ES-I3 (cell line): ENCODE data around the gene LSMEM2.
"Not testable (repeated sequence)": the region's sequence is repeated elsewhere in the genome, so short reads cannot be mapped to it uniquely, and the experiment has no call there.

Experiments used
- H3K36me3 ChIP-seq: 2 replicates; pipeline ENCODE4 v1.6.1; 2013; ENCODE audit warnings: mild to moderate bottlenecking, low read length, control low read depth, moderate library complexity; ENCODE audit not compliant: insufficient read depth
- H3K4me1 ChIP-seq: 2 replicates; pipeline ENCODE4 v1.6.1; 2013; ENCODE audit warnings: mild to moderate bottlenecking, control low read depth, low read length; ENCODE audit not compliant: insufficient read depth
- H3K9ac ChIP-seq: 2 replicates; pipeline ENCODE4 v1.6.1; 2013; ENCODE audit warnings: low read depth, mild to moderate bottlenecking, low read length, moderate library complexity
- H3K9me3 ChIP-seq: 2 replicates; pipeline ENCODE4 v1.6.1; 2013; ENCODE audit warnings: mild to moderate bottlenecking, low read length, moderate library complexity; ENCODE audit not compliant: control insufficient read depth, insufficient read depth

Gene LSMEM2

DNA sequence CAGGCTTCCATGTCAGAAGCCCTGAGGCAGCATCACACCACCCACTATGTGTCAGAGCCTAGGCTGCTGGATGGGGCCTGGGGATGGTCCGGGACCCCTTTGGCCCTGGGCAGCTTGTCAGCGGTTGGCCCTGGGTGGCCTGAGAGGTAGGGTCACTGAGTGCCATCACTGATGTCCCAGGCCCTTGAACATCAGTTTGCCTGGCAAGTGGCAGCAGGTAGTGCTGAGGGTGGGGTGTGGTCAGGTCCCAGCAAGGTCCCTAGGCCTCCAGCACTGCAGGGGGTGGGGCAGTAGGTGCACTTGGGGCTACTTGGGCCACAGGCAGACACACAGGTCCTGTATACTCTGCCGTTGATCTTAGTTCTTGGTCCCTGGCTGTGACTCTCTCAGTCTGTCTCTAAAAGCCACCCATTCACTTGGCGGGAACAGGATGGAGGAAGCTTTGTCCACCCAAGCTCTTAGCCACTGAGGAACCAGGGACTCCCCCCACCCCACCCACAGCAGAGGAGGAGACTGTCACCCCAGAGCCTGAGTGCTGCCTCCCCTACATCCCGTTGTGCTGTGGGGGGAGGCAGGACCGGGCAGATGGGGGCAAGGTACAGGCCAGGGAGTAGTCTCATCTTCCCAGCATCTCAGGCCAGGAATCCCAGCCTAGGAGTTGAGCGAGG, 37.0 kb upstream of the LSMEM2 start:
- H3K9ac ChIP-seq: peak overlapping the region; percentile 33; the same call in 1 of the 2 replicates
- H3K36me3 ChIP-seq: no peaks in the 10 kb centered on the region; the same call in 1 of the 2 replicates
- peaks cover 55% of the 10 kb centered on the region for H3K4me1 ChIP-seq

DNA sequence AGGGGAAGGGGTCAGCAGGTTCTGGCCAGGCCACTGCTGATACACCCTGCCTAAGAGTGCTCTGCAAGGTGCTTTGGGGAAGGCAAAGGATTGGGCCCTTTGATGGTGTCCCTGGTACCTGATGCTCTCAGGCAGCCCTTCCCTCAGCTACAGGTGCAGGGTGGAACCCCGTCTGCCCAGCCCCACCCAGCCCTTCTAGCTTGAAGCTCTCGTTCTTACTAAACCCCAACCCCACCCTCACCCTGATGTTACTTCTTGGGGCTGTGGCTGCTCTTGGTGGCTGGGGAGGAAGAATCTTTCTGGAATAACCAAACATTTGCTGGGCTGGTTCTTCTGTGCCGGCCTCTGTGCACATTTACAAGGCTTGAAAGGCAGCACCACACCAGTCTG, 36.5 kb upstream of the LSMEM2 start:
- Histone ChIP-seq H3K4me1 (peaks cover 61% of the 10 kb centered on the region), H3K9ac (no peak overlapping the region), H3K9me3 (no peaks in the 10 kb centered on the region), H3K36me3 (no peaks in the 10 kb centered on the region; the same call in 1 of the 2 replicates)

More for the DNA sequence above, 37.0 kb upstream of the LSMEM2 start:
- no peaks in the 10 kb centered on the region for H3K9me3 ChIP-seq

DNA sequence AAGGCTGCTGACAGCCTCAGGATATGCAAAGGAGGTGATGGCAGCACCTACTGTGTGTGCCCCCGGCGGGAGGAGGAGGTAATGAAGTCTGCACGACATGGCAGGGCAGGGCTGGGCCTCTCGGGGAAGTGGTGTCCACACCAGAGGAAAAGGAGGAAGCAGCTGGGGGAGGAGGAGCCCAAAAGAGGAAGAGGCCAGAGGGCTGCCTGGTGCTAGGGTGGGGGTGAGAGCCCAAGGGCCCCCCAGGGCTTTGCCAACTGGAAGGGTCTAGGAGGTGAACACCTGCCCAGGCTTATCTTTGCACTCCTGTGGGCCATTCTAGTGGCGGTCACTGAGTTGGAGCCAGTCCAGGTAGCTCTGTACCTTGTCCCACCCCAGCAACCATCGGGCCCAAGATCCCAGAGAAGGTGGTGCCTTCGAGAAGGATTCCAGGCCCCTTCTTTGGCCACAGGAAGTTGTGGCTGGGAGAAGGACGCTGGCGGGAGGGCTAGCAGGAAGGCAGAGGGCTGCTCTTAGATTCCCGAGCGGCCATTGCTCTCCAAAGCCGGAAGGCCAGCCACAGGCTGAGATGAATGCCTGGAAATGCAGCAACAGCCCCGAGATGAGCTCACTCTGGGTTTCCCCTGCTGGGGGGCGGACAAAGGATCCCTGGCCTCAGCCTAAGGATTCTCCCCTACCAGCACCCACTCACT, 35.9 kb upstream of the LSMEM2 start:
- Histone ChIP-seq H3K9me3 (no peaks in the 10 kb centered on the region), H3K9ac (no peak overlapping the region), H3K36me3 (no peaks in the 10 kb centered on the region; the same call in 1 of the 2 replicates), H3K4me1 (peaks cover 61% of the 10 kb centered on the region)

DNA sequence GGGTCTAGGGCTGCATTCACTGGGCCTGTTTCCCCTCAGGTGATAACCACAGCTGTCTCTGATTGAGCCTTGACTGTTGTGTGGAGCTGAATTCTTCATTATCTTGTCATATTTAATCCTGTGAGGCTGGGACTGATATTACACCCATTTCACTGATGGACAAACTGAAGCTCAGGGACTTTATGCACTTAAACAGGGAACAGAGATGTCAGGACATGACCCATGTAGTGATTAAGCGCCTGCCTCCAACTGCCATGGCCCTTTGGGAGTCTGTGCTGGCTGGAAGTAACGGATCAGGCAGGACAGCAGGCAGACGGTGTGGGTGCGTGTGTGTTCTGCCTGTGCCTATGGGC, 35.4 kb upstream of the LSMEM2 start:
- H3K9me3 ChIP-seq: no peaks in the 10 kb centered on the region
- H3K36me3 ChIP-seq: no peaks in the 10 kb centered on the region; the same call in 1 of the 2 replicates
- H3K9ac ChIP-seq: no peak overlapping the region
- H3K4me1 ChIP-seq: peaks cover 61% of the 10 kb centered on the region

DNA sequence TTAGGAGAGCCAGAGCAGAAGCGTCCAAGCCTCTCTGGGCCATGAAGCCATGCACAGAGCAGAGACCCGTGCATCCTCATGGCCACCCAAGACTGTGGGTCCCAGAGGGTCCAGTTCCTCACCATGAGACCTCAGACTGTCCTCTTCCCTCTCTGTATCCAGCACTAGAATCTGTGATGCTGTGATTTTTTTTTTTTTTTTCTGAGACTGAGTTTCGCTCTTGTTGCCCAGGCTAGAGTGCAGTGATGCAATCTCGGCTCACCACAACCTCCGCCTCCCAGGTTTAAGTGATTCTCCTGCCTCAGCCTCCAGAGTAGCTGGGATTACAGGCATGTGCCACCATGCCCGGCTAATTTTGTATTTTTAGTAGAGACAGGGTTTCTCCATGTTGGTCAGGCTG, 34.1 kb upstream of the LSMEM2 start:
- not testable (repeated sequence) for H3K9ac ChIP-seq, H3K36me3 ChIP-seq, H3K9me3 ChIP-seq
- H3K4me1 ChIP-seq: peaks cover 50% of the 10 kb centered on the region

DNA sequence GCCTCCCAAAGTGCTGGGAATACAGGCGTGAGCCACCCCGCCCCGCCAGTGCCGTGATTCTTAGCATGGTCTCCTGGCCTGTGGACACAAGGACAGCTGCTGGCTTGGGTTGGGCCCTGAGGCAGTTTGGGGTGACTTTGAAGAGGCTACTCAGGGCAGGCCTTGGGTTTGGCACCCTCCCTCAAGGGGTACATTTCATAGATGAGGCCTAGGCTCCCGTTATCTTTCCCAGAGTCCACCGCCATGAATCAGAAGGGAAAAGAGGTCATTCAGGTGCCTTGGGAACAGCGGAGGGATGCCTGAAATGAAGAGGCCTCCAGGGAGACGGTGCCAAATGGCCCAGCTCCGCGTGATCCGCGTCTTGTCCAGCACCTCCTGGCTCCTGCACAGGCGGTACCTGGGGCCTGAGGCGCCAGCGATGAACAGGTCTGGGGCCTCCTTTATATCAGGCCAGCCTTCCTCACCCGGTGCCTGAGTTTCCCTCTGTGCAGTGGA, 33.6 kb upstream of the LSMEM2 start:
- peak overlapping the region; percentile 26 for H3K9ac ChIP-seq
- no peaks in the 10 kb centered on the region for H3K9me3 ChIP-seq
- H3K36me3 ChIP-seq: no peaks in the 10 kb centered on the region; the same call in 1 of the 2 replicates
- H3K4me1 ChIP-seq: peaks cover 45% of the 10 kb centered on the region

DNA sequence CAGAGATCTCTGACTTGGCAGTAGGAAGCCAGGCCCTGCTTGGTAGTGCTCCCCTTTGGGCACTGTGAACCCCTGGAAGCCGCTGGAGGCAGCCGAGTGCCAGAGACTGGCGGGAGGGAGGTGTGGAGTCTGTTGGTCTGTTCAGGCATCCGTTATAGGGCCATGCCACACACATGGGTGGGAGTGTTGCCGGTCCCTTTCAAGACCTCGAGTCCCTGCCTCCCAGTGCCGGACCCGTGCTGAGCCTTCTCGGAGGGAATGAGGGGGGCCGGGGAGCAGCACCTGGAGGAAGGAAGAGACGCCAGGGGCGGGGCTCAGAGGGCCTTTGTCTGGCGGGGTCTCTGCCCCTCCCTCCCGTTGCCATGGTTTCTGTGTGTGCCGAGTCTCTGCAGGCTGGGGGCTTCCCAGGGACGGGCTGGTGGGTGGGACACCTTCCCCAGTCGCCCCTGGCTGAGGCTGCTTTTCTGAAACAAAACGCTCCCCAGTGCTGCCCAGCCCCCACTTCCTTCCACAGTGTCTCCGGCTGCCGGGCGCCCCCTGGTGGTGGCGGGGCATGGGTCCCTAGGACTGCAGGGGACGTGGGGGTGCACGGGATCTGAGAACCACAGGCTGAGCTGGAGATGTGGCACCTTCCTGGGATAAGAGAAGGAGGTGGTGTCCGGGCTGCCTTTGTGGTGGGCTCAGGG, 32.9 kb upstream of the LSMEM2 start:
- H3K4me1 ChIP-seq: peaks cover 44% of the 10 kb centered on the region
- no peaks in the 10 kb centered on the region; the same call in 1 of the 2 replicates for H3K36me3 ChIP-seq
- no peaks in the 10 kb centered on the region for H3K9me3 ChIP-seq
- peak overlapping the region; percentile 26 for H3K9ac ChIP-seq

DNA sequence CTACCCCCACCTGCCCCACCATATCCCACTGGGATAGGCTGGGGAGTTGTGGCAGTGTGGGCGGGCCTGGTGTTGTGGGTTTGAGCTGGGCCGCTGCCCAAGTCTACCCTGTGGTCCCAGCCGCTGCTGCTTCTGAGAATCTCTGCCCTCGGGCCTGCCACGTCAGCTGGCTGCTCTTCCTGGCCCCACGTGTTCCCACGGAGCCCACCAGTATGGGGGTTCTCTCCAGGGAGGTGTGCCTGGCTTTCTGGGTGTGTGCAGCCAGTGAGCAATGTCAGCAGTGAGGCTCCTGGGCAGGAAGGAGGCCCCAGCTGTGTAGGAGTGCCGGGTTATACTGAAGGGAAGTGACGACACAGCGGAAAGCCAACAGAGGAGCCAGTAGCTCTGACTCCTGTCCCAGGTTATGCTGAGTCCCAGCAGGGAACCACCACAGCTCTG, 32.4 kb upstream of the LSMEM2 start:
- H3K9me3 ChIP-seq: no peaks in the 10 kb centered on the region
- 0 out of 2 replicates have a peak overlapping the region, but pooled peaks have one; percentile 9 for H3K9ac ChIP-seq
- H3K36me3 ChIP-seq: no peaks in the 10 kb centered on the region; the same call in 1 of the 2 replicates
- H3K4me1 ChIP-seq: peaks cover 41% of the 10 kb centered on the region

DNA sequence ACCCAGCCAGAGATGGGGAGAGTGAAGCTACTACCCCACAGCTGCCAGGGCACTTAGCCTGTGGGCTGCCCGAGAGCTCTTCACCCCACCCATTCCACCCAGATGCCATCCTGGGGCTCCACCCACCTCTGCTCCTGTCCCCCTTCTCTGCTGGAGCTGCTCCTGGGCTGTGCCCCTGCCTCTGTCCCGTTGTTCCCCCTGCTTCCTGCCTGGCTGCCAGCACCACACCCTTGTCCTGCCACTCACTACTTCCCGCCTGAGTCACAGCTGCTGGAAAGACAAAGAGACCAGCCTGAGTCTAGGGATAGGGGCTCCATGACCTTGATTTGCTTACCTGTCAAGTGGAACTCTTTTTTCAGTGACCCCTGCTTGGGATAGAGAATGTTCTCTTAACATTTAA, 30.5 kb upstream of the LSMEM2 start:
- H3K9me3 ChIP-seq: no peaks in the 10 kb centered on the region
- H3K9ac ChIP-seq: no peak overlapping the region
- peaks cover 22% of the 10 kb centered on the region for H3K4me1 ChIP-seq
- H3K36me3 ChIP-seq: no peaks in the 10 kb centered on the region; the same call in 1 of the 2 replicates

DNA sequence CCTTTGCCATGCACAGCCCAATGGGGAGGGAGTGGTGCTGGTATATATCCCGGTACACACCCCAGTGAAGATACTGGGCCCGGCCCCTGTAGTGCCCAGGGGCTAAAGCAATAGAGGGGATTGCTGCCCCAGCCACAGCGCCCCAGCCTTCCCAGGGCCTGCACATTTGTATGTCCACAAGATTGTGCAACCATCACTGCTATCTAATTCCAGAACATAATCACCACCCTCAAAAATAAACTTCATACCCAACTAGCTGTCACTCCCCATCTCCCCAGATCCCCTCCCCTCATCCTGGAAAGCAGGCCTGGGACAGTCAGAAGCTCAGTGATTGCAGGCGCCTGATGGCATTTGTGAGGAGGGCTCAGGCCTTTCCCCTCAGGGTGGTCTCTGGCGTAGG, 29.4 kb upstream of the LSMEM2 start:
- H3K36me3 ChIP-seq: no peaks in the 10 kb centered on the region; the same call in 1 of the 2 replicates
- peaks cover 20% of the 10 kb centered on the region for H3K4me1 ChIP-seq
- H3K9ac ChIP-seq: no peak overlapping the region
- no peaks in the 10 kb centered on the region for H3K9me3 ChIP-seq

DNA sequence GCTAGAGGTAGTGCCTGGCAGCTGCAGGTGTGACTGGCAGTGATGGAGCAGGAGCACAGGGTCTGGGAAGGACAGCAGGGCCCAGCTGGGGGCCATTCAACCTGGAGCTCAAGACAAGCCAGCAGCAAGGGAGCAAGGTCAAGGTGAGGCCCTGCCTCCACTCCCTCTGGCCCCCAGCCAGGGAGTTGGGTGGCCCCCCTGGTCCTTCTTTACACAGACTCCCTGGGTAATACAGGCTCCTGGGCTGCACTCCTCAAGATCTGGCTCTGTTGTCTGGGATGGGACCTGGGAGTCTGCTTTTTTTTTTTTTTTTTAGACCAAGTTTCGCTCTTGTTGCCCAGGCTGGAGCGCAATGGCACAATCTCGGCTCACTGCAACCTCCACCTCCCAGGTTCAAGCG, 28.4 kb upstream of the LSMEM2 start:
- Histone ChIP-seq H3K36me3 (no peaks in the 10 kb centered on the region; the same call in 1 of the 2 replicates), H3K4me1 (peaks cover 20% of the 10 kb centered on the region), H3K9ac (no peak overlapping the region), H3K9me3 (no peaks in the 10 kb centered on the region)

DNA sequence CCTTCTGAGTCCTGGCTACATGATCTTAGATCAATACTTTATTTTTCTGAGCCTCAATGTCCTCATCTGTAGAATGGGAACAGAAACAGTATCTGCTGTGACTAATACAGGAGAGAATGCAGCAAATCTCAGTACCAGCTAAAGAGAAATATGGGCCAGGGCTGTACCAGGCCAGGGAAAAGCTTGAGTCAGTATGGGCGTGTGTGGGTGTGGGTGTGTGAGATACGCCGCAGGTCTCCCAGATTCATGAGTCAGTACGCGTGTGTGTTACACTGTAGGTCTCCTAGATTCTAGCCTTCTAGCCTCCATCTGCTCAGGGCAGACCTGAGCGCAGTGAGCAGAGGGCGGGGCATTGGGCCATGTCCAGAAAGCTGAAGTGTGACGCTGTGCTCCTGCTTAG, 27.7 kb upstream of the LSMEM2 start:
- peaks cover 16% of the 10 kb centered on the region for H3K4me1 ChIP-seq
- H3K9ac ChIP-seq: no peak overlapping the region
- no peaks in the 10 kb centered on the region; the same call in 1 of the 2 replicates for H3K36me3 ChIP-seq
- H3K9me3 ChIP-seq: no peaks in the 10 kb centered on the region

DNA sequence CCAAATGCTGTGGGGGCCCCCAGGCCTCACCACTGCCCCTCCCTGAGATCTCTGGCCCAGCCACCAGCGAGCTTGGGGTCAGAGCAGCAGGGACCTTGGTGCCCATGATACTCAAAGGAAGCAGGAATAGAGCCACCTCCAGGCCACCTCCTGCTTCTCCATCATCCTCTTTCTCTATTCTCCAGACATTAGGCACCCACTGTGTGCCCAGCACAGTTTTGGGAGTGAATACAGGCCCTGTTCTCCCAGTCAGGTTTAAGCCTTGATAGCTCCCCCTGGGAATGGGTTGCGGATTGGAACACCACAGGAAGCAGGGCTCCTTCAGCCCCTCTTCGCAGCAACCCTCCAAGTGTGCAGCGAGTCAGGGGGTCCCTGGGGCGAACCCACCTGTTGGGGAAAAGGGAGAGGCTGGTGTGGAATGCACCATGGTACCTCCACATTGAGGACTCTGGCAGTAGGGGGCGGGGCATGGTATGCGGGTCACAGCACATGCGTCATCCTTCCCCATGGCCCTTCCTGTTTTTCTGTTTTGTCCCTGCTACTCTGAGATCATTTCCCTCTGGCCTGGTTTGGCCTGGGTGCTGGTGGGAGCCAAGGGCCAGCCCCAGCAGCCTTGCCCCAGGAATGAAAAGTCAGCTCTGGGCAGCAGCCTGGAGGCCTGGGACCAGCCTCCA, 24.2 kb upstream of the LSMEM2 start:
- Histone ChIP-seq H3K4me1 (0 out of 2 replicates have a peak, but pooled peaks cover 5% of the 10 kb centered on the region), H3K9ac (no peak overlapping the region), H3K36me3 (peaks cover 3% of the 10 kb centered on the region), H3K9me3 (no peaks in the 10 kb centered on the region)

DNA sequence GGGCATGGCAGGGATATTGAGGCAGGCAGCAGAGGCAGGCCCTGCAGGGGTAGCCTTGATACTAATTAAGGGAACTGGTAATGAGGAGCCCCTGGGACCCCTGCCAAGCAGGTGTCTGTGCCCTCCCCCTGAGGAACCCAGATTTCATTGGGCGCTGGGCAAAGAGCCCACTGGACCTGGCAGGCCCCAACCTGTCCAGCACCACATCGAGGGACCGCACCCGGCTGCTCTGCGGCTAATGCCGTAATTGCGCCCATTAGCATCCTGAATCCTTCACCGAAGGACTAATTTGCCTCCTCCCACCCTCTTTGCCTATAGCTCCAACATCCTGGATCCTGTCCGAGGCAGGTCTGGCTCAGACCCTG, 23.7 kb upstream of the LSMEM2 start:
- H3K9ac ChIP-seq: no peak overlapping the region
- H3K9me3 ChIP-seq: no peaks in the 10 kb centered on the region
- H3K36me3 ChIP-seq: peaks cover 3% of the 10 kb centered on the region
- 0 out of 2 replicates have a peak, but pooled peaks cover 5% of the 10 kb centered on the region for H3K4me1 ChIP-seq
